HG02938 (cell line): ENCODE data around the gene PCSK5.
"Not testable (repeated sequence)": the region's sequence is repeated elsewhere in the genome, so short reads cannot be mapped to it uniquely, and the experiment has no call there.

Experiments
- ATAC-seq: cut with Tn5 transposase; IDR thresholded peaks from one replicate; pipeline ENCODE4 v1.9.1; 2021; ENCODE audit warnings: mild to moderate bottlenecking, moderate library complexity; ENCODE audit not compliant: unreplicated experiment

The PCSK5 gene

GRCh38 chr9:76338418-76338817 lies 447.9 kb downstream of the PCSK5 start:
- no peak for ATAC-seq

DNA sequence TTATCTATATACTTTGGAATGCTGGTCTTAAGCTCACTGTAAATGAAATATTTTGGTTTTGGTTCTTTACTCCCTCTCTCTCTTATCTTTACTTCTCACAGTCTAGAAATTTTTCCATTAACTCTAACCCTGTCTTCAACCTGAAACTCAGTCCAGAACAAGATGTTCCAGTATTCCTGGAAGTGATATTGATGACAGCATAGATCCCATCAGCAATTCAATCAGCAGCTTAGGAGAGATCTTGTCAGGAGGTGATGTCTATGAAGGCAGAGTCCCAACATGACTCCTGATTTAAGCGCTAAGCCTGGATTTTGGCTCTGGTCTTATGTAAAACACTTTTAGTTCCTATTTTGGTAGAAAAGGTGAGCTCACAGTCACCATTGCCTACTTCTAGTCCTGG lies 451.1 kb downstream of the PCSK5 start:
- ATAC-seq = no peak

- no peak for ATAC-seq
These were observed 451.7 kb downstream of the PCSK5 start for GRCh38 chr9:76342201-76342600.

DNA sequence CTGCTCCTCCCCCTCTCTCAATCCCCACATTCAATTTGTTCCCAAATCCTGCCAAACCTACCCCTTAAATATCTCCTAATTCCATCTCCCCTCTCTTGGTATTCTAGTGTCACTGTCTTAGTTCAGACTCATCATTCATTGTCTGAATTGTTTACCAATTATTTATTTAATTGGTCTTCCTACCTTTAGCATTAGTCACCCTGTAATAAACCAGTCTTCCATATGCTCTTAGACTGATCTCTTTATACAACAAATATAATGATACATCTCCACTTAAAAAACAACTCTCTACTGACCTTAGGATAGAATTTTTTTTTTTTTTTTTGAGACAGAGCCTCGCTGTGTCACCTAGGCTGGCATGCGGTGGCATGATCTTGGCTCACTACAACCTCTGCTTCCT lies 452.4 kb downstream of the PCSK5 start:
- no peak for ATAC-seq

DNA sequence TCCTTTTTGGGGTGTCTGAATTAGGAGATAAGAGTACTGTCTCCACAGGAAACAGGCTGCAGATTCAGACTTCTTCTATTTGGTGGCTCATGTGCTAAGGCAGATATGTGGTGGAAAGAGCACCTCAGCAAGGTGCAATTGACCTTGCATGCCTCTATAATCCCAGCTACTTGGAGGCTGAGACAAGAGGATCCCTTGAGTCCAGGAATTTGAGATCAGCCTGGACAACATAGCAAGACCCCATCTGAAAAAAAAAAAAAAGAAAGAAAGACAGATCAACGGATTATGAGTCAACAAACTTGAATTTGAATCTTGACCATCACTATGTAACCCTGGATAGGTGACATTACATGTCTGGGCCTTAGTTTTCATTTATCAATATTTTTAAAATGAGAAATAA lies 459.4 kb downstream of the PCSK5 start:
- no peak for ATAC-seq

- peak; percentile 61 for ATAC-seq
These were observed 460.5 kb downstream of the PCSK5 start for GRCh38 chr9:76351006-76351405.

DNA sequence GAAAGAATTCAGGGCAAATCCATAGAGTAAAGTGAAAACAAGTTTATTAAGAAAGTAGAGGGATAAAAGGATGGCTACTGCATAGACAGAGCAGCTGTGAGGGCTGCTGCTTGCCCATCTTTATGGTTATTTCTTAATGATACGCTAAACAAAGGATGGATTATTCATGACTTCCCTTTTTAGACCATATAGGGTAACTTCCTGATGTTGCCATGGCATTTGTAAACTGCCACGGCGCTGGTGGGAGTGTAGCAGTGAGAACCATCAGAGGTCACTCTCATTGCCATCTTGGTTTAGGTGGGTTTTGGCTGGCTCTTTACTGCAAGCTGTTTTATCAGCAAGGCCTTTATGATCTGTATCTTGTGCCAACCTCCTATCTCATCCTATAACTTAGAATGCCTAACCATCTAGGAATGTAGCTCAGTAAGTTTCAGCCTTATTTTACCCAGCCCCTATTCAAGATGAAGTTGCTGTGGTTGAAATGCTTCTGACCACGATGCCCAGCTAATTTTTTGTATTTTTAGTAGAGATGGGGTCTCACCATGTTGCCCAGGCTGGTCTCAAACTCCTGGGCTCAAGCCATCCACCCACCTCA lies 461.6 kb downstream of the PCSK5 start:
- ATAC-seq = no peak

GRCh38 chr9:76353280-76353679 lies 462.8 kb downstream of the PCSK5 start:
- ATAC-seq = no peak

- no peak for ATAC-seq
These were observed 463.7 kb downstream of the PCSK5 start for GRCh38 chr9:76354221-76354620.

- ATAC-seq = no peak
These were observed 465.4 kb downstream of the PCSK5 start for GRCh38 chr9:76355886-76356285.

DNA sequence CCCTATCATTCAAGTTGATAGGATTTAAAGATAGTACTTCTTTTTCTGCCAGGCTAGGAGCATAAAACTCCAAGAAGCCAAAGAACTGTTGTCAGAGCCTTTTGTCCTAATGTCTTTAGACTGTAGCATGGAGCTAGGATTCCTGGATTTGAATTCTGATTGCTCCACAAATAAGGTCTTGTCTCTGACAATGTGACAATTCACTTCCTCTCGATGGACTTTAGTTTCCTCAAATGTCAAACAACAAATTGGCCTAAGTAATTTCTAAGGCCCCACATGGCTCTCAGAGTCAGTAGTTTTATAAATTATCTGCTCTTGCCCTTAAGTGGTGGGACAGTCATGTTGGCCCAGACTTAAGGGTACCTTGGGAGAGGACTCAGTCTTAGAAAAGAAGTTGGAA lies 467.1 kb downstream of the PCSK5 start:
- ATAC-seq = no peak

GRCh38 chr9:76358628-76359280 lies 468.3 kb downstream of the PCSK5 start:
- ATAC-seq = no peak

DNA sequence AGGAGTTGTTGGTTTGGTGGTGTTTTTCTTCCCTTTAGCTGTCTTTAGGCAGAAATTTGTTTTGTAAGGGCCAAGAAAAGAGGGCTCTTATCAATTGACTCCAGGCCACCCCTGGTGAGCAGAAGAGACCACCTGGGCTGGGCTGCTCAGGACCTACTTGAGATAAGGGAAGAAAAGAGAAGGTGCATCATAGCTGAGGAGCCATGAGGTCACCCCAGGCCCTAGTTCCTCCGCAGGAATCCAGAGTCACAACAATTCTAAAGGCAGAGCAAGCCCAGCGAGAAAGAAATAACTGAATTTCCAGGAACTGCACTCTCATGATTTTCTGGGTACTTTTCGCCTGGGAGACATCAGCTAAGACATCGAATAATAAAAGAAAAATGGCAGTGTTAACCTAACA lies 468.9 kb downstream of the PCSK5 start:
- no peak for ATAC-seq

DNA sequence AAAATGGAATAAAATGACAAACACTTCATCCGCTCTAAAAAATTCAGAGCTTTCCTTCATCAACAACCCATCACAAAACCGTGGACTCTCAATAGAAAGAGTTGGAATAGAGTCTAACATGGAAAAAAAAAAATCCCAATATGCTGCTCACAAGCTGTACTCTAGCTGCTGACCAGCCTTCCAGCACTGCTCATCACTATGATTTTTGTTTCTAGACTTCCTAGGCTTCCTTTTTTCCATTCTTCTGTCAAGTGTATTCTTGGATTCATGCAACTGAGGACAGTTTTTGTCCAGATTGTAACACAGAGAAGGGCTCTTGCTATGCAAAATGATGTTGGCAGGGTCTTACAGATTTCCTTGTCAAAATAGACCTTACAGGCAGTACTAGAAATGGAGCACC lies 469.3 kb downstream of the PCSK5 start:
- no peak for ATAC-seq

- ATAC-seq = not testable (repeated sequence)
These were observed 472.0 kb downstream of the PCSK5 start for GRCh38 chr9:76362332-76363031.

DNA sequence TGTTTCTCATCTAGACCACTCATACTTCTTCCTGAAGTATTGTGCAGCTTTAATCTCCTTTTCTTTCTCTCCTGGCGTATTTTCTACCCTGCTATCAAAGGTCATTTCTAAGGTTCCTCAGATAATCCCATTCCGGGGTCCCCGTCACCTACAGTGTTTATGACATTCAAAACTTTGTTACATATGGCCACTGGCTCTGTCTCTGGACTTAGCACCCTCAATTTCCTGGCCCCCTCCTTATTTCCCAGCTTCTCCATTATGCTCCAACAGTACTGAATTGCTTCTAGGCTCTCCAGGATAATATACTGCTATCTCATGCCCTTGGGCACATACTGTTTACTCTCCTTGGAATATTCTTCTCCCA lies 472.5 kb downstream of the PCSK5 start:
- ATAC-seq = no peak

- no peak for ATAC-seq
These were observed 474.6 kb downstream of the PCSK5 start for GRCh38 chr9:76365028-76365427.

DNA sequence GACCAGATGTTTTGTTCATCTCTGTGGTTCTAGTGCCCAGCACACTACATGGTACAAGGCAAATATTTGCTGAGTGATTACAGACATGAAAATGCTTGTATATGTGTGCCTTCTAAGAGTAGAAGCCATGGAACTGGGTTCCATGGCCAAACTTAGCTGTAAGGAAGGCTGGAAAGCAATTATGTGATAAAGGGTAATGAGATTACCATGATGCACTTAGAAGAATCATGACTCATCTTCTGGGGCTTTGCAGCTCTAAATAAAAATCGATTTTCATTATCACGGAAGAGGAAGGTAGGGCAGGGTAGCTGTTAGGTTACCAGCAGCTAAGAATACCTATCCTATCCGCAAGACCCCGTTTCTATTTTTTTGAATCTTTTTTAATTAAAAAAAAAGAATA lies 475.8 kb downstream of the PCSK5 start:
- ATAC-seq = no peak

GRCh38 chr9:76369583-76369982 lies 479.1 kb downstream of the PCSK5 start:
- peak; percentile 62 for ATAC-seq

DNA sequence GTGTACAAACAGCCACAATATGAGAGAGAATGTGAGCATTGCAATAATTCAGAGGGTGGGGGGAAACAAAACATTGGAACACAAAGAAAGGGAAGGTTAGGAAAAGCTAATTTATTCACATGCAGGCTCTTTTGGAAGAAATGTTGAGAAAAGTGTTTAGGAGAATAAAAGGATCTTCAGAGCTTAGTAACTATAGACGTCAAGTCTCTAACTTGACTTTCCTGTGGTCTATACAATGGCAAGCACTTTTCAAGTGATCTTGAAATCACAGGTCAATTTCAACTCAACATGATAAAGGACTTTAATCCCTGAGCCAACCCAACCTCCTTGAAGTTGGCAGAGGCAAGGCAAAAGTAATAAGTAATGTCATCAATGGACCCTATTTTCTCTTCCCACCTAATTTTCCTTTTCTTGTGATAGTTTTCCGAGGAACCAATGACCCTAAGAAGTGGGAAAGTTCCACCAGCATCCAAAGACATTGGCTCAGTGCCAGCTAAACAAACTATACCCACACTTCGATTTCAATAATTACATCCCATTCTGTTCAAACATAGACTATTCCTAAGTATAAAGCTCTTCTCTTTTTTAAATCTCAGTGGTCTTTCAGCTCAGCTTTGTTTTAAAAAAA lies 480.0 kb downstream of the PCSK5 start:
- no peak for ATAC-seq

- ATAC-seq = no peak
These were observed 481.4 kb downstream of the PCSK5 start for GRCh38 chr9:76371901-76372300.

DNA sequence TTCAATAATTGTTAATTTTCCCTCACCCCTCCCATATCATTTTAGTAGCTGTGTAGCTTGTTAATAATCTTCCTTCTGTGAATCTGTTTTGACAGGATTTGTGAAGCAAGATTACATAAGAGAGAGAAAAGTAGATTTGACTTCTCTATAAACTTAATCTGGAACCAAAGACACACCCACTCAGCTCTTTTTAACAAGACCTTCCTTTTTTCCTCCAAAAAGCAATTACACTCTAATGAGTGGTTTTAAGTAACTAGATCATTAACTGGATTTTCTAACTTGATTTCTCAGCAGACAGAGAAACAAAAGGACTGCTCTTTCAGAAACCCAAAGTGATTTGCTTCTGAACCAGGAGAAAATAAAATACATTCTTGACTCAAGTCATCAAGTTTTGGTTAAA lies 481.9 kb downstream of the PCSK5 start:
- no peak for ATAC-seq
